Lung (tissue), 12 donors: ENCODE measurements around the gene CPSF2. TPM values are rescaled to one million over a fixed set of nuclear protein-coding genes. Genes with fewer than 3 reads are reported as not detected.
"Not testable (repeated sequence)": the region's sequence is repeated elsewhere in the genome, so short reads cannot be mapped to it uniquely, and the experiment has no call there.

Experiments used
- ATAC-seq: fragments of 200-7000 bp; cut with Tn5 transposase; one replicate; pipeline ENCODE4 v1.9.1; 2020; ENCODE audit warnings: moderate number of reproducible peaks; ENCODE audit not compliant: insufficient read depth, low FRiP score
- DNase-seq, 3 donors: peaks; one replicate each; pipeline ENCODE4 v3.0.0-alpha.2; 2013 to 2017
- H3K27ac ChIP-seq, 2 donors: one replicate each; pipeline ENCODE4 v1.5.1; 2013; ENCODE audit warnings: mild to moderate bottlenecking in 2 of 2, moderate library complexity in 2 of 2, control low read depth in 1 of 2, inconsistent platforms in 1 of 2, low read depth in 1 of 2, low read length in 1 of 2
- H3K27me3 ChIP-seq, 3 donors: one replicate each; pipeline ENCODE4 v1.5.1; 2013; ENCODE audit warnings: low read length in 2 of 3; ENCODE audit not compliant: control insufficient read depth in 3 of 3, insufficient read depth in 3 of 3
- H3K36me3 ChIP-seq, 4 donors: one replicate each; pipeline ENCODE4 v1.5.1; 2013; ENCODE audit warnings: low read length in 4 of 4, mild to moderate bottlenecking in 1 of 4, moderate library complexity in 1 of 4; ENCODE audit not compliant: control insufficient read depth in 4 of 4, insufficient read depth in 4 of 4
- H3K4me1 ChIP-seq, 5 donors: one replicate each; pipeline ENCODE4 v1.5.1; 2013; ENCODE audit warnings: low read length in 5 of 5, mild to moderate bottlenecking in 2 of 5, moderate library complexity in 1 of 5; ENCODE audit not compliant: control insufficient read depth in 5 of 5, insufficient read depth in 5 of 5
- H3K4me3 ChIP-seq: one replicate; pipeline ENCODE4 v1.5.1; 2013; ENCODE audit warnings: mild to moderate bottlenecking, control low read depth, moderate library complexity
- H3K9ac ChIP-seq, 2 donors: one replicate each; pipeline ENCODE4 v1.5.1; 2013; ENCODE audit warnings: low read length in 2 of 2, control low read depth in 1 of 2; ENCODE audit not compliant: insufficient read depth in 1 of 2
- H3K9me3 ChIP-seq, 4 donors: one replicate each; pipeline ENCODE4 v1.5.1; 2013; ENCODE audit warnings: low read length in 3 of 4, mild to moderate bottlenecking in 1 of 4, moderate library complexity in 1 of 4; ENCODE audit not compliant: control insufficient read depth in 4 of 4, insufficient read depth in 3 of 4
- CTCF ChIP-seq: IDR thresholded peaks from 2 replicates; pipeline ENCODE4 v1.5.1; 2012; ENCODE audit warnings: mild to moderate bottlenecking; ENCODE audit errors: control extremely low read depth, extremely low read depth
- WGBS, 2 donors: extraction: QIAGEN DNeasy Blood & Tissue Kit; methylation state at CpG; one replicate each; pipeline ENCODE4 v1.1.7; 2013; 5-methylcytosine and 5-hydroxymethylcytosine counted together
- polyA plus RNA-seq, 2 donors: library from polyadenylated mRNA; stranded (reverse); fragments of 200-250 nt; gene quantifications; one replicate each; pipeline ENCODE4 v1.2.1, GENCODE V29; 2013
- total RNA-seq, 2 donors: library from RNA; depleted of rRNA in 1 of 2; stranded (reverse); fragments of >200 nt in 1 of 2; gene quantifications; one replicate each; pipeline ENCODE4 v1.2.1, GENCODE V29; 2014 to 2021
- donor health status: control.
- donor health status: control.
- donor health status: Bipolar disorder and iron deficiency.
- donor health status: healthy.
- donor health status: DM: yes; HTN: yes; CAD: no.

The CPSF2 gene
- total and polyA plus RNA-seq, 4 donors = 6.1 to 49.6 (median 24.1) TPM

- no peak overlapping the region for H3K4me3 ChIP-seq
- H3K27me3 ChIP-seq = no peaks in the 10 kb centered on the region
- no peak overlapping the region for H3K9ac ChIP-seq
- TF ChIP-seq CTCF = no peak
- 96 to 99% methylated on average over 2 of the region's 2 CpGs for whole genome bisulfite sequencing, 2 donors
- DNase-seq = no peak
- no peak for ATAC-seq
- no peaks in the 10 kb centered on the region for H3K4me1 ChIP-seq
- H3K9me3 ChIP-seq = peaks cover 0 to 5% (median 3%) of the 10 kb centered on the region in 4 donors
- peaks cover 5 to 30% (median 17%) of the 10 kb centered on the region in 4 donors for H3K36me3 ChIP-seq
- no peak overlapping the region for H3K27ac ChIP-seq
Measured at GRCh38 chr14:92164958-92165357, 43.2 kb downstream of the CPSF2 start.

DNA sequence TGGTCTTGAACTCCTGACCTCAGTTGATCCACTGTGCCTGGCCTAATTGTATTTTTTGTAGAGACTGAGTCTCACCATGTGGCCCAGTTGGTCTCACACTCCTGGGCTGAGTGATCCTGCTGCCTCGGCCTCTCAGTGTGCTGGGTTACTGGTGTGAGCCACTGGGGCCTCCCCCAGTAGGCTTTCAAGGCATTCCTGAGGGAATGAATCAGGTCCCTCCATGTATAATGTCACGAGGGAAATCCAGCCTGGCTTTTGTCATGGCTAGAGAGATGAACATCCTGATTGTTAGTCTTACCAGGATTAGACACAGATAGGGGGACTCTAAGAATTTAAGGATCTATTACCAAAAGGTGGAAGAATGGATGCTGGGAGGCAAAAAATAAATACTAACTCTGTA, 51.9 kb downstream of the CPSF2 start:
- no peak overlapping the region for H3K27ac ChIP-seq
- no peaks in the 10 kb centered on the region for H3K9me3 ChIP-seq
- 94 to 96% methylated on average over 2 of the region's 2 CpGs for WGBS, 2 donors
- H3K4me3 ChIP-seq = no peak overlapping the region
- DNase-seq (no peak), ATAC-seq (no peak)
- no peaks in the 10 kb centered on the region for H3K36me3 ChIP-seq
- H3K9ac ChIP-seq = no peak overlapping the region
- no peaks in the 10 kb centered on the region for H3K4me1 ChIP-seq
- no peak for TF ChIP-seq CTCF
- H3K27me3 ChIP-seq = no peaks in the 10 kb centered on the region

GRCh38 chr14:92175811-92176210, 54.0 kb downstream of the CPSF2 start:
- Histone ChIP-seq H3K27ac (no peak overlapping the region), H3K9ac (peak overlapping the region in 1 of 2 donors; percentile 39), H3K4me1 (no peaks in the 10 kb centered on the region), H3K9me3 (no peaks in the 10 kb centered on the region), H3K4me3 (no peak overlapping the region), H3K36me3 (no peaks in the 10 kb centered on the region), H3K27me3 (no peaks in the 10 kb centered on the region)
- DNase-seq (peak in 2 of 3 donors; percentile 46 to 57), ATAC-seq (no peak)
- WGBS, 2 donors = 55 to 76% methylated on average over 2 of the region's 2 CpGs
- TF ChIP-seq CTCF = no peak

DNA sequence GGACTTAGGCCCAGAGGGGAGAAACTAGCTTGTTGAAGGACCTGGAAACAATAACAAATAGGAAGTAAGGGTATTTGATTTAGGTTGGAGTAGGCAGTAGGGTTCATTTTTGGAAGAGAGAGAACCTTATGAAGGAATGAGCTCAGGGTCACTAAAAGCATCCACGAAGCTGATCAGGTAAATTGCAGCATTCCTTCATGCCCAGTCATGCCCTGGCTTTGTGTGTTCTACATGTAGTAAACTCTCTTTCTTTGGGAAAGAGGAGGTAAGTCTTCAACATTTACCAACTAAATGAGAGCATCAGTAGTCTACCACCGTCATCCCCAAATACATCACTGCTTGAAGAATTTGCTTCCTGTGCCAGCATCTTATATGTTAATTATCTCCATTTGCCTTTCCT, 54.7 kb downstream of the CPSF2 start:
- Histone ChIP-seq H3K9ac (no peak overlapping the region), H3K27ac (no peak overlapping the region), H3K4me3 (no peak overlapping the region), H3K36me3 (no peaks in the 10 kb centered on the region), H3K4me1 (no peaks in the 10 kb centered on the region), H3K27me3 (no peaks in the 10 kb centered on the region), H3K9me3 (no peaks in the 10 kb centered on the region)
- 75 to 81% methylated on average over 2 of the region's 2 CpGs for WGBS, 2 donors
- no peak for TF ChIP-seq CTCF
- DNase-seq (no peak), ATAC-seq (no peak)

DNA sequence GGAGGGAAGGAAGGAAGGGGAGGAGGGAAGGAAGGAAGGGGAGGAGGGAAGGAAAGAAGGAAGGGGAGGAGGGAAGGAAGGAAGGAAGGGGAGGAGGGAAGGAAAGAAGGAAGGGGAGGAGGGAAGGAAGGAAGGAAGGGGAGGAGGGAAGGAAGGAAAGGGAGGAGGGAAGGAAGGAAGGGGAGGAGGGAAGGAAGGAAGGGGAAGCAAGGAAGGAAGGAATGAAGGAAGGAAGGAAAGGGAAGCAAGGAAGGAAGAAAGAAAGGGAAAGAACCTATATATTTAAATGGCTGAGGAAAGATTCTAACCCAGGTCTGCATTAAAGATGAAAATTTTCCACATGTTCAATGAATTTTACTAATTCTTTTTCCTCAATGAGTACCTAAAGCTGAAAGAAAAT, 57.4 kb downstream of the CPSF2 start:
- not testable (repeated sequence) for H3K36me3 ChIP-seq, DNase-seq, ATAC-seq, H3K4me3 ChIP-seq, H3K27ac ChIP-seq, H3K4me1 ChIP-seq, H3K27me3 ChIP-seq, H3K9me3 ChIP-seq, H3K9ac ChIP-seq
